Tibial nerve (tissue), 4 donors: ENCODE measurements around the gene CLEC16A. TPM values are rescaled to one million over a fixed set of nuclear protein-coding genes. Genes with fewer than 3 reads are reported as not detected.

Source experiments
- DNase-seq, 2 donors: peaks; one replicate each; pipeline ENCODE4 v3.0.0-alpha.2; 2019; ENCODE audit warnings: low spot score in 2 of 2
- H3K27ac ChIP-seq, 4 donors: fragments of 200-600 bp; sonication (generic) in 3 of 4; one replicate each; pipeline ENCODE4 v1.5.1; 2017 to 2019; ENCODE audit warnings: mild to moderate bottlenecking in 1 of 4
- H3K27me3 ChIP-seq, 2 donors: fragments of 200-600 bp; sonication (generic) in 1 of 2; one replicate each; pipeline versions ENCODE4 v1.5.1 to v1.6.0; 2017 to 2019
- H3K36me3 ChIP-seq, 3 donors: fragments of 200-600 bp; sonication (generic); one replicate each; pipeline ENCODE4 v1.5.1; 2018 to 2019
- H3K4me1 ChIP-seq, 4 donors: fragments of 200-600 bp; sonication (generic) in 3 of 4; one replicate each; pipeline ENCODE4 v1.5.1; 2017 to 2019
- H3K4me3 ChIP-seq, 4 donors: fragments of 200-600 bp; sonication (generic) in 3 of 4; one replicate each; pipeline ENCODE4 v1.5.1; 2017 to 2019; ENCODE audit warnings: mild to moderate bottlenecking in 1 of 4, moderate library complexity in 1 of 4
- H3K9me3 ChIP-seq, 4 donors: fragments of 200-600 bp; sonication (generic) in 3 of 4; one replicate each; pipeline ENCODE4 v1.5.1; 2017 to 2019
- EP300 ChIP-seq, 2 donors: sonication (generic); formaldehyde crosslinking; IDR thresholded peaks; one replicate each; pipeline ENCODE4 v1.6.1; 2017; ENCODE audit warnings: antibody characterized with exemption in 2 of 2, mild to moderate bottlenecking in 1 of 2
- POLR2A ChIP-seq, 2 donors: fragments of 450-650 bp; IDR thresholded peaks; one replicate each; pipeline ENCODE4 v1.6.1; 2017; ENCODE audit warnings: antibody characterized with exemption in 2 of 2, mild to moderate bottlenecking in 2 of 2, moderate library complexity in 2 of 2
- WGBS, 2 donors: methylation state at CpG; one replicate each; pipeline ENCODE4 v1.1.5; 2018; 5-methylcytosine and 5-hydroxymethylcytosine counted together
- total RNA-seq, 4 donors: library from RNA; depleted of rRNA; stranded (reverse); fragments of >200 nt; gene quantifications; one replicate each; pipeline ENCODE4 v1.1.0, GENCODE V29; 2016
- TF ChIP-seq, protein P1 (sequence below), 5 experiments: fragments of 200-600 bp in 3 of 5; fragments of 450-650 bp in 2 of 5; sonication (generic) in 3 of 5; IDR thresholded peaks; one replicate each; pipeline ENCODE4 v1.5.1; 2016 to 2019; ENCODE audit warnings: antibody characterized with exemption in 5 of 5, mild to moderate bottlenecking in 3 of 5, moderate library complexity in 2 of 5

Gene CLEC16A
- total RNA-seq, 4 donors from 2014 or later = 37.4 to 70.2 (median 55.2) TPM

DNA sequence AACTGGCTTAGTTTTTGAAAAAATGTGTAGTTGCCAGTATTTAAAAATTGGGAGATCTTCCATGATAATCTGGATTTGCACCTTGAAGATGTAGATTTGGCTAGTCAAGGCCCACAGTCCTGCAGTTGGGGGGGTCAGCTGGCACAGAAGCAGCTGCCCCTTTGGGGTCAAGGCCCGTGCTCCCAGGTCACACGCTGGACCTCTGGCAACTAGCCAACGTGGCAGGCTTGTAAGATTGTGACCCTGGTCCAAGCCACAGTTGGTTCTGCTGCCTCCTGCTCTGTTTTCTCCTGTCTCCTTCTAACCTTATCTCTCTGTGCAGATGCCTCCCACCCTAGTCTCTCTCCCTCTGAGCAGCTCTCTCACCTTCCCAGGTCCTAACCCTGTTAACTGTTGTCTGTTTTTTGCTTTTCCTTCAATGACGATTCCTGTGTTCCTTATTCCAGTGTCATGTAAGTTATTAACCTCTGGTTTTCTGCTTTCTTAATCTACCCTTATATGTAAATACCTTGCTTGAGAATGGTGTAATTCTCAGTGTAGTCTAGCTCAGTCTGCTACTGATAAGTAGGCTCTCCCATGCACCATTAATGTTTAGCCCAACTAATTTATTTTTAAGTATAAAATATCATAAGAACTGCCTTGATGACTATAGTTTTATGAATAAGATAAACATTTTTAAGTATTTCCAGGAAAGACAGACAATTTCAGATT, 27.9 kb downstream of the CLEC16A start:
- H3K36me3 ChIP-seq = peaks cover 0 to 69% (median 10%) of the 10 kb centered on the region in 3 donors
- DNase-seq = no peak
- peak overlapping the region in 1 of 4 donors; percentile 35 for H3K27ac ChIP-seq
- H3K4me3 ChIP-seq = no peak overlapping the region
- WGBS, 2 donors = 26 to 42% methylated on average over 4 of the region's 4 CpGs
- H3K4me1 ChIP-seq = peaks cover 0 to 11% (median 3%) of the 10 kb centered on the region in 4 donors
- H3K27me3 ChIP-seq = no peaks in the 10 kb centered on the region
- H3K9me3 ChIP-seq = no peaks in the 10 kb centered on the region
- TF ChIP-seq, protein P1, sequence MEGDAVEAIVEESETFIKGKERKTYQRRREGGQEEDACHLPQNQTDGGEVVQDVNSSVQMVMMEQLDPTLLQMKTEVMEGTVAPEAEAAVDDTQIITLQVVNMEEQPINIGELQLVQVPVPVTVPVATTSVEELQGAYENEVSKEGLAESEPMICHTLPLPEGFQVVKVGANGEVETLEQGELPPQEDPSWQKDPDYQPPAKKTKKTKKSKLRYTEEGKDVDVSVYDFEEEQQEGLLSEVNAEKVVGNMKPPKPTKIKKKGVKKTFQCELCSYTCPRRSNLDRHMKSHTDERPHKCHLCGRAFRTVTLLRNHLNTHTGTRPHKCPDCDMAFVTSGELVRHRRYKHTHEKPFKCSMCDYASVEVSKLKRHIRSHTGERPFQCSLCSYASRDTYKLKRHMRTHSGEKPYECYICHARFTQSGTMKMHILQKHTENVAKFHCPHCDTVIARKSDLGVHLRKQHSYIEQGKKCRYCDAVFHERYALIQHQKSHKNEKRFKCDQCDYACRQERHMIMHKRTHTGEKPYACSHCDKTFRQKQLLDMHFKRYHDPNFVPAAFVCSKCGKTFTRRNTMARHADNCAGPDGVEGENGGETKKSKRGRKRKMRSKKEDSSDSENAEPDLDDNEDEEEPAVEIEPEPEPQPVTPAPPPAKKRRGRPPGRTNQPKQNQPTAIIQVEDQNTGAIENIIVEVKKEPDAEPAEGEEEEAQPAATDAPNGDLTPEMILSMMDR (IDR thresholded peaks at IDR 0.05) = no peak
- TF ChIP-seq POLR2A (IDR thresholded peaks at IDR 0.05) = no peak
- no peak for TF ChIP-seq EP300 (IDR thresholded peaks at IDR 0.05)

DNA sequence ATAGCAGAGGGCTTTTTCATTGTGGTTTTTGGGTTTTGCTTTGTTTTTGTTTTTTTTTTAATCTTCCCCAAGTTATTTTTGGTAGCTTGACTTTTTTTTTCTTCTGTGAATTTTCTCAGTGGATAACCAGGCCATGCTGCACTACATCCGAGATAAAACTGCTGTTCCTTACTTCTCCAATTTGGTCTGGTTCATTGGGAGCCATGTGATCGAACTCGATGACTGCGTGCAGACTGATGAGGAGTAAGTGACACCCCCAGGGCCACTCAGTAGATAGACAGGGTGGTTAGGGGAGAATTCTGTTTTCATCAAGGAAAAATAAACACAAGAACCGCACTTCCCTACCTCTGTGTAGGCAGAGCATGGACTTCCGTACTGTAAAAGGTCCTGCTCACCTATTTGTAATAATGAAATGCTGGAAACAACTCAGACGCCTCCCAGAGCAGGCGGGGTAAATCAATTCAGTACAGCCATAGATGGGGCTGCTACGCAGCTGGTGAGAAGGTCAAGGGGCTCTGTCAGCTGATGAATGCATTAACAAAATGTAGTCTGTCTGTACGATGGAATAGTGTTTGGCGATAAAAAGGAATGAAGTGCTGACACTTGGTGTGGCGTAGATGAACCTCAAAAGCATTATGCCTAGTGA, 28.6 kb downstream of the CLEC16A start:
- WGBS, 2 donors = 80 to 81% methylated on average over 12 of the region's 12 CpGs
- TF ChIP-seq EP300 (IDR thresholded peaks at IDR 0.05) = no peak
- TF ChIP-seq, protein P1 (IDR thresholded peaks at IDR 0.05) = no peak
- no peak for TF ChIP-seq POLR2A (IDR thresholded peaks at IDR 0.05)
- H3K27ac ChIP-seq = no peak overlapping the region
- H3K9me3 ChIP-seq = no peaks in the 10 kb centered on the region
- H3K4me3 ChIP-seq = no peak overlapping the region
- H3K27me3 ChIP-seq = no peaks in the 10 kb centered on the region
- no peak for DNase-seq
- H3K4me1 ChIP-seq = peaks cover 0 to 11% (median 3%) of the 10 kb centered on the region in 4 donors
- peaks cover 0 to 69% (median 11%) of the 10 kb centered on the region in 3 donors for H3K36me3 ChIP-seq

- Histone ChIP-seq H3K27me3 (no peaks in the 10 kb centered on the region), H3K4me1 (peaks cover 0 to 31% (median 2%) of the 10 kb centered on the region in 4 donors), H3K4me3 (no peak overlapping the region), H3K36me3 (peaks cover 0 to 65% (median 15%) of the 10 kb centered on the region in 3 donors), H3K27ac (no peak overlapping the region), H3K9me3 (no peaks in the 10 kb centered on the region)
- TF ChIP-seq EP300 (IDR thresholded peaks at IDR 0.05) = no peak
- TF ChIP-seq POLR2A (IDR thresholded peaks at IDR 0.05) = no peak
- TF ChIP-seq, protein P1 (IDR thresholded peaks at IDR 0.05) = no peak
- 52 to 70% methylated on average over 3 of the region's 3 CpGs for WGBS, 2 donors
- no peak for DNase-seq
Observed at GRCh38 chr16:10976634-10977033, 32.3 kb downstream of the CLEC16A start.

GRCh38 chr16:10978124-10978523, 33.8 kb downstream of the CLEC16A start:
- 90 to 91% methylated on average over 6 of the region's 6 CpGs for WGBS, 2 donors
- Histone ChIP-seq H3K4me3 (no peak overlapping the region), H3K4me1 (peaks cover 0 to 32% (median 0%) of the 10 kb centered on the region in 4 donors), H3K36me3 (peaks cover 0 to 69% (median 13%) of the 10 kb centered on the region in 3 donors), H3K9me3 (no peaks in the 10 kb centered on the region), H3K27ac (no peak overlapping the region), H3K27me3 (no peaks in the 10 kb centered on the region)
- TF ChIP-seq POLR2A (IDR thresholded peaks at IDR 0.05) = no peak
- DNase-seq = no peak

- H3K9me3 ChIP-seq = no peaks in the 10 kb centered on the region
- WGBS, 2 donors = 66% methylated on average over 14 of the region's 14 CpGs
- no peak overlapping the region for H3K4me3 ChIP-seq
- H3K4me1 ChIP-seq = peaks cover 0 to 32% (median 0%) of the 10 kb centered on the region in 4 donors
- DNase-seq = no peak
- no peaks in the 10 kb centered on the region for H3K27me3 ChIP-seq
- H3K36me3 ChIP-seq = peaks cover 0 to 72% (median 8%) of the 10 kb centered on the region in 3 donors
- no peak for TF ChIP-seq EP300 (IDR thresholded peaks at IDR 0.05)
- TF ChIP-seq, protein P1 (IDR thresholded peaks at IDR 0.05) = no peak
- TF ChIP-seq POLR2A (IDR thresholded peaks at IDR 0.05) = no peak
- peak overlapping the region in 1 of 4 donors; percentile 48 for H3K27ac ChIP-seq
Observed at GRCh38 chr16:10978871-10979446, 34.6 kb downstream of the CLEC16A start.
